ENCODE data around the gene PCLO. TPM values are rescaled to one million over a fixed set of nuclear protein-coding genes. Genes with fewer than 3 reads are reported as not detected.

The PCLO gene
- polyA plus RNA-seq, 2 of the 4 experiments (the other 2 are of a cell fraction), result 0.41 to 1.1 TPM

GRCh38 chr7:82742163-82742562, 420.5 kb downstream of the PCLO start:
- TF ChIP-seq USF2 (IDR thresholded peaks at IDR 0.05) (no peak), CBX2 (IDR thresholded peaks at IDR 0.05; ENCODE audit: borderline replicate concordance, low read depth) (no peak), ZC3H11A (IDR thresholded peaks at IDR 0.05) (no peak), HOXA7 (CRISPR knock-in tag; IDR thresholded peaks at IDR 0.05) (no peak), MAX (IDR thresholded peaks at IDR 0.05) (no peak), MAFK (IDR thresholded peaks at IDR 0.05; ENCODE audit: partially characterized antibody) (no peak)
- TF ChIP-seq, protein P1, sequence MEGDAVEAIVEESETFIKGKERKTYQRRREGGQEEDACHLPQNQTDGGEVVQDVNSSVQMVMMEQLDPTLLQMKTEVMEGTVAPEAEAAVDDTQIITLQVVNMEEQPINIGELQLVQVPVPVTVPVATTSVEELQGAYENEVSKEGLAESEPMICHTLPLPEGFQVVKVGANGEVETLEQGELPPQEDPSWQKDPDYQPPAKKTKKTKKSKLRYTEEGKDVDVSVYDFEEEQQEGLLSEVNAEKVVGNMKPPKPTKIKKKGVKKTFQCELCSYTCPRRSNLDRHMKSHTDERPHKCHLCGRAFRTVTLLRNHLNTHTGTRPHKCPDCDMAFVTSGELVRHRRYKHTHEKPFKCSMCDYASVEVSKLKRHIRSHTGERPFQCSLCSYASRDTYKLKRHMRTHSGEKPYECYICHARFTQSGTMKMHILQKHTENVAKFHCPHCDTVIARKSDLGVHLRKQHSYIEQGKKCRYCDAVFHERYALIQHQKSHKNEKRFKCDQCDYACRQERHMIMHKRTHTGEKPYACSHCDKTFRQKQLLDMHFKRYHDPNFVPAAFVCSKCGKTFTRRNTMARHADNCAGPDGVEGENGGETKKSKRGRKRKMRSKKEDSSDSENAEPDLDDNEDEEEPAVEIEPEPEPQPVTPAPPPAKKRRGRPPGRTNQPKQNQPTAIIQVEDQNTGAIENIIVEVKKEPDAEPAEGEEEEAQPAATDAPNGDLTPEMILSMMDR (IDR thresholded peaks at IDR 0.05), result no peak
- no peak overlapping the region for H3K4me2 ChIP-seq
- ChIA-PET POLR2A (no interaction called here), CTCF (interaction anchor here (1.6 kb wide), 1 partner anchor 30 kb away, joined by 5 read pairs; no protein-coding TSS in a partner anchor)
- WGBS (ENCODE audit: missing lambda C conversion rate), result 59% methylated on average over 4 of the region's 4 CpGs
- ATAC-seq, result no peak
- H3K4me3 ChIP-seq, result no peak overlapping the region
- DNase-seq (ENCODE audit: low read depth in 1 of 2, low spot score in 1 of 2), result no peak
- no peak for FAIRE-seq
- no peaks in the 10 kb centered on the region for H3K9me3 ChIP-seq
- no peaks in the 10 kb centered on the region for H3K4me1 ChIP-seq
- no peak overlapping the region for H3K27ac ChIP-seq

DNA sequence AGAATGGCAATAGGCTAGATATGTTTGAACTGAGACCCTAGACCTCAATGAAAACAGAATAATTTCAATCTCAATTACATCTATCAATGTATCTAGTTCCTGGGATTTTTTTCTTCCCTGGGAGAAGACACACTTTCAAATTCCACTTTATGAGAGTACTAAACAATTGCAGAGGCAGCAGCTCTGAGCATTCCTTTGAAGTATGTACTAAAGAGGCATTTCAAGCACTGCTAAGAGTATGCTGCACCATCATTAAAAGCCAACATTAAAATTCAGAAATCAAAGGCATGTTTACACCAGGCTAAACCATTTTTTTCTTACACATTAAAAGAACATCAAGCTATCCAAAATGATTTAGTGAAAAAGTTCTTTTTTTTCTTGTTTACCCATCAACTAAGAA, 421.2 kb downstream of the PCLO start:
- POLR2A ChIA-PET, result no interaction called here
- no peak overlapping the region for H3K27ac ChIP-seq
- CTCF ChIA-PET, result interaction anchor here (1.3 to 1.6 kb wide), 2 partner anchors 31 to 331 kb away, joined by 5 read pairs; no protein-coding TSS in a partner anchor

GRCh38 chr7:82740246-82740848, 422.3 kb downstream of the PCLO start:
- TF ChIP-seq, protein P1 (IDR thresholded peaks at IDR 0.05), result peak; percentile 68
- TF ChIP-seq KDM5A (IDR thresholded peaks at IDR 0.05) (no peak), RAD21 (conservative IDR thresholded peaks at IDR 0.05 in 1 of 2, IDR thresholded peaks at IDR 0.05 in 1 of 2) (peak; percentile 50 to 68; a peak in 4 of 5 replicates), SMC3 (IDR thresholded peaks at IDR 0.05) (peak; percentile 61)
- Histone ChIP-seq H3K4me1 (no peaks in the 10 kb centered on the region), H3K4me3 (no peak overlapping the region), H3K4me2 (no peak overlapping the region), H3K27ac (no peak overlapping the region), H3K9me3 (no peaks in the 10 kb centered on the region)
- WGBS (ENCODE audit: missing lambda C conversion rate), result 24% methylated on average over 3 of the region's 3 CpGs
- no peak for FAIRE-seq
- peak; percentile 66 to 87; a peak in 4 of 6 replicates for ATAC-seq
- POLR2A ChIA-PET, result no interaction called here
- peak; percentile 18 to 65 for DNase-seq (ENCODE audit: low read depth in 1 of 2, low spot score in 1 of 2)
- CTCF ChIA-PET, result interaction anchor here (0.7 to 1.7 kb wide), 18 partner anchors 9 to 696 kb away, joined by 3 to 5 read pairs (median 3); no protein-coding TSS in a partner anchor

More for the DNA sequence above, 421.2 kb downstream of the PCLO start:
- DNase-seq (ENCODE audit: low read depth in 1 of 2, low spot score in 1 of 2) (no peak), FAIRE-seq (no peak), ATAC-seq (no peak)
- Histone ChIP-seq H3K9me3 (no peaks in the 10 kb centered on the region), H3K4me3 (no peak overlapping the region), H3K4me1 (no peaks in the 10 kb centered on the region), H3K4me2 (no peak overlapping the region)
- TF ChIP-seq RAD21 (conservative IDR thresholded peaks at IDR 0.05 in 1 of 2, IDR thresholded peaks at IDR 0.05 in 1 of 2) (no peak), JUN (IDR thresholded peaks at IDR 0.05) (no peak), HES2 (IDR thresholded peaks at IDR 0.05) (no peak), HOXA7 (CRISPR knock-in tag; IDR thresholded peaks at IDR 0.05) (no peak), CEBPB (IDR thresholded peaks at IDR 0.05) (no peak), TFCP2L1 (CRISPR knock-in tag; IDR thresholded peaks at IDR 0.05) (no peak), HDAC2 (IDR thresholded peaks at IDR 0.05) (no peak), PHF8 (IDR thresholded peaks at IDR 0.05; ENCODE audit: borderline replicate concordance, low read depth) (no peak), BHLHE40 (IDR thresholded peaks at IDR 0.05; ENCODE audit: low read depth, low read length) (no peak)
- TF ChIP-seq, protein P2, sequence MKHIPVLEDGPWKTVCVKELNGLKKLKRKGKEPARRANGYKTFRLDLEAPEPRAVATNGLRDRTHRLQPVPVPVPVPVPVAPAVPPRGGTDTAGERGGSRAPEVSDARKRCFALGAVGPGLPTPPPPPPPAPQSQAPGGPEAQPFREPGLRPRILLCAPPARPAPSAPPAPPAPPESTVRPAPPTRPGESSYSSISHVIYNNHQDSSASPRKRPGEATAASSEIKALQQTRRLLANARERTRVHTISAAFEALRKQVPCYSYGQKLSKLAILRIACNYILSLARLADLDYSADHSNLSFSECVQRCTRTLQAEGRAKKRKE (CRISPR knock-in tag; IDR thresholded peaks at IDR 0.05; ENCODE audit: low read depth), result no peak

Measured in A549 (cell line).